ENCODE results near the gene OVCH1.

The OVCH1 gene

DNA sequence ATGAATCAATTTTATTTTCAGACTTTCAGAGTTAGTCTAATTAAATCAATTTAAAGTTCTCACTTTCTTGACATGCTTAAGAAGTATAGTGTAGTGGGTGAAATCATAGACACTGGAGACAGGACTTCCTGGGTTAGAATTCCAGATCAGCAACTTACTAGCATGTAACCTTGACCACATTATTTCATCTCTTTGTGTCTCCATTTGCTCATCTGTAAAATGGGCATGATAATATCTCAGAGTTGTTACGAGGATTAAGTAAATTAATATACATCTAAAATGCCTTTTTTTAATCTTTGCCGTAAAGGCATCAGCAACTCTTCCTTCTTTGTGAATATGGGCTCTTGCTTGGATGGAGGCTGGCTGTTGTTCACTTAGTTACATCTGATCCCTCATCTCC is 115.2 kb downstream of the OVCH1 start:
- Histone ChIP-seq H3K4me1 (ENCODE audit: control insufficient read depth in 1 of 2, insufficient read depth in 1 of 2, low read depth in 1 of 2, low read length in 1 of 2) (peaks cover 19 to 25% of the 10 kb centered on the region in 2 experiments), H3K27me3 (no peaks in the 10 kb centered on the region), H3K27ac (peak overlapping the region; percentile 92), H3K4me3 (ENCODE audit: low read depth in 1 of 2, low read length in 1 of 2) (no peak overlapping the region), H3K9me3 (no peaks in the 10 kb centered on the region), H3K36me3 (peaks cover 10% of the 10 kb centered on the region)
- TF ChIP-seq, protein P1, sequence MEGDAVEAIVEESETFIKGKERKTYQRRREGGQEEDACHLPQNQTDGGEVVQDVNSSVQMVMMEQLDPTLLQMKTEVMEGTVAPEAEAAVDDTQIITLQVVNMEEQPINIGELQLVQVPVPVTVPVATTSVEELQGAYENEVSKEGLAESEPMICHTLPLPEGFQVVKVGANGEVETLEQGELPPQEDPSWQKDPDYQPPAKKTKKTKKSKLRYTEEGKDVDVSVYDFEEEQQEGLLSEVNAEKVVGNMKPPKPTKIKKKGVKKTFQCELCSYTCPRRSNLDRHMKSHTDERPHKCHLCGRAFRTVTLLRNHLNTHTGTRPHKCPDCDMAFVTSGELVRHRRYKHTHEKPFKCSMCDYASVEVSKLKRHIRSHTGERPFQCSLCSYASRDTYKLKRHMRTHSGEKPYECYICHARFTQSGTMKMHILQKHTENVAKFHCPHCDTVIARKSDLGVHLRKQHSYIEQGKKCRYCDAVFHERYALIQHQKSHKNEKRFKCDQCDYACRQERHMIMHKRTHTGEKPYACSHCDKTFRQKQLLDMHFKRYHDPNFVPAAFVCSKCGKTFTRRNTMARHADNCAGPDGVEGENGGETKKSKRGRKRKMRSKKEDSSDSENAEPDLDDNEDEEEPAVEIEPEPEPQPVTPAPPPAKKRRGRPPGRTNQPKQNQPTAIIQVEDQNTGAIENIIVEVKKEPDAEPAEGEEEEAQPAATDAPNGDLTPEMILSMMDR (IDR thresholded peaks at IDR 0.05): no peak

DNA sequence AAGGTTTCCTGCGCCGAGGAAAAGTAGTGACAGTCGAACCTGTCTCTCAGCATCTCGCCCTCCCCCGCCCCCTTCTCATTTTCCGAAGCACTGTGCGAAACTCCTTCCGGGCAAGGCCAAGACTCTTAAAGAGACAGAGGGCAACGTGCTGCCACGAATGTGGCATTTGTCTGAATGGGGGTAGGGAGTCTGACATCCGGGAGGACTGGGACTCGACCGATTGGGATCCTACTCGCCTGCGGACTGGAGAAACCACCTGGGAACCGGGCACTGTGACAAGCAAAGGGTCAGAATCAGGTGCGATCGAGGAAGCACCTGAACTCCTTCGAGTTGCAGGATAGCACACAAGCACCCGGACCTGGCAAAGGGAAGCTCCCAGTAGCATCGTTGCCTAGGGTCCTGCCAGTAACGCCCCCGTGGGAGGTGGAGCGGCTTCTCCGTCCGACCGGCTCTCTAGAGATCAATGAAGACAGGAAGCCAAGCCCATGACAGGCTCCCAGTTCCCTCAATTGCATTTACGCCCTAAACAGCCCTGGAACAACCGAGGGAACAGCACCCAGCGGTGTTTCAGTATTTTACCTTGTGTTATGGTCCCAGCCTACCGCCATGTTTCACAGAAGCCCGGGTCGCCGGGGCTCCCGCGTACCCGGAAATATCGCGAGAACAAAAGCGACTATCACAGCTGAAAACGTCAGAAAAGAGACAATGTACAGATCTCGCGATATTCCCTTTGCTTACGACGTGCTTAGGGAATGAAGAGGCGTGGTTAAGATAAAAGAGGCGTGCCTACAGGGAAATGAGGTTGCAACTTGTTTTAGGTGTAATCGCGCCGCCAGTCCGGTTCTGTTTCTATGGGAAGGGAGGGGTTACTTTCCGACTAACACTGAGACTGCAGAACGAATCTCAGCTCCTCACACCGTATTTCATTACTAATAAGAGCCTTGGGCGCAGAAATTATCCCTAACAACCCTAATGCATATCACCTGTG is 116.7 kb downstream of the OVCH1 start, which contains the start of gene ERGIC2:
TSS of gene ERGIC2 (minus strand) at position 637 of the 988 bp plus-strand sequence. CDS start 9,539 bp downstream, outside the sequence.
- H3K36me3 ChIP-seq: peaks cover 15% of the 10 kb centered on the region
- H3K4me3 ChIP-seq (ENCODE audit: low read depth in 1 of 2, low read length in 1 of 2): peak within 1 kb of the TSS; percentile 97 to 98
- peaks cover 19 to 25% of the 10 kb centered on the region in 2 experiments for H3K4me1 ChIP-seq (ENCODE audit: control insufficient read depth in 1 of 2, insufficient read depth in 1 of 2, low read depth in 1 of 2, low read length in 1 of 2)
- peak within 1 kb of the TSS; percentile 92 for H3K27ac ChIP-seq
- no peaks in the 10 kb centered on the region for H3K27me3 ChIP-seq
- TF ChIP-seq, protein P1 (IDR thresholded peaks at IDR 0.05): no peak
- no peaks in the 10 kb centered on the region for H3K9me3 ChIP-seq
